Adrenal gland (tissue), 12 donors: ENCODE results near the gene LZIC. TPM values are rescaled to one million over a fixed set of nuclear protein-coding genes. Genes with fewer than 3 reads are reported as not detected.

Experiments
- DNase-seq, 7 donors: peaks; one replicate each; pipeline ENCODE4 v3.0.0-alpha.2; 2019 to 2020
- H3K27ac ChIP-seq, 5 donors: fragments of 200-600 bp; sonication (generic) in 4 of 5; 1 replicate in 3 of 5; 2 replicates in 2 of 5; pipeline versions ENCODE4 v1.5.1 to v1.8.0; 2016 to 2020; ENCODE audit warnings: mild to moderate bottlenecking in 1 of 5
- H3K27me3 ChIP-seq: fragments of 200-600 bp; 2 replicates; pipeline ENCODE4 v1.8.0; 2021
- H3K36me3 ChIP-seq, 2 donors: fragments of 200-600 bp; replicated peaks in 1 of 2; 1 replicate in 1 of 2; 2 replicates in 1 of 2; pipeline versions ENCODE4 v1.5.1 to v1.8.0; 2018 to 2022
- H3K4me1 ChIP-seq, 2 donors: fragments of 200-600 bp; replicated peaks in 1 of 2; 1 replicate in 1 of 2; 2 replicates in 1 of 2; pipeline versions ENCODE4 v1.5.1 to v1.8.0; 2018 to 2021
- H3K4me3 ChIP-seq, 4 donors: fragments of 200-600 bp; sonication (generic) in 3 of 4; one replicate each; pipeline ENCODE4 v1.5.1; 2016 to 2018
- H3K9me3 ChIP-seq, 3 donors: fragments of 200-600 bp; sonication (generic) in 1 of 3; replicated peaks in 1 of 3; 1 replicate in 2 of 3; 2 replicates in 1 of 3; pipeline versions ENCODE4 v1.5.1 to v1.8.0; 2016 to 2021
- CTCF ChIP-seq, 6 experiments: fragments of 450-650 bp in 4 of 6; fragments of 200-600 bp in 2 of 6; sonication (generic) in 1 of 6; IDR thresholded peaks; 1 replicate in 5 of 6; 2 replicates in 1 of 6; pipeline versions ENCODE4 v1.5.1 to v1.8.0; 2016 to 2021; ENCODE audit warnings: antibody characterized with exemption in 6 of 6, mild to moderate bottlenecking in 2 of 6, moderate library complexity in 1 of 6
- POLR2A ChIP-seq, 2 donors: fragments of 450-650 bp; IDR thresholded peaks; one replicate each; pipeline ENCODE4 v1.6.1; 2017; ENCODE audit warnings: antibody characterized with exemption in 2 of 2, mild to moderate bottlenecking in 2 of 2, moderate library complexity in 1 of 2
- WGBS, 4 donors: extraction: QIAGEN DNeasy Blood & Tissue Kit in 2 of 4; methylation state at CpG; one replicate each; pipeline versions ENCODE4 v1.1.5 to v1.1.7; 2013 to 2017; 5-methylcytosine and 5-hydroxymethylcytosine counted together
- intact Hi-C, 2 donors: fragments of 100-400 bp; cut with DNase I; formaldehyde crosslinking; loops; one replicate each; pipeline versions ENCODE4 v1.14.1 to v1.15.0; 2022 to 2023
- polyA plus RNA-seq, 3 donors: library from polyadenylated mRNA; stranded (reverse); fragments of 200-250 nt in 2 of 3; fragments of 350-450 nt in 1 of 3; fragmentation: Illumina TruSeq in 1 of 3; extraction: RNeasy Lipid Tissue Mini Kit (QIAGEN cat#74804) in 1 of 3; gene quantifications; one replicate each; pipeline ENCODE4 v1.2.3, GENCODE V29; 2013 to 2014
- total RNA-seq, 9 donors: library from RNA; depleted of rRNA in 4 of 9; stranded (reverse); fragments of >200 nt in 4 of 9; fragments of 120-200 nt in 1 of 9; fragmentation: NEBNext Ultra II Directional in 1 of 9; extraction: Animal tissue kit (Norgen Biotek cat#: 25700) in 1 of 9; gene quantifications; one replicate each; pipeline versions ENCODE4 v1.1.0 to v1.2.4, GENCODE V29; 2013 to 2023
- donor health status: healthy with polysubstance abuse.
- donor health status: Bipolar disorder and iron deficiency.
- donor health status: DM: yes; HTN: yes; CAD: no.
- donor health status: DM: no; HTN: no; CAD: no.
- donor health status: DM: no; HTN: no; CAD: no.
- donor health status: DM: yes; HTN: yes; CAD: no.

The LZIC gene
- total and polyA plus RNA-seq, 12 donors, result 6.5 to 42.9 (median 30.3) TPM

DNA sequence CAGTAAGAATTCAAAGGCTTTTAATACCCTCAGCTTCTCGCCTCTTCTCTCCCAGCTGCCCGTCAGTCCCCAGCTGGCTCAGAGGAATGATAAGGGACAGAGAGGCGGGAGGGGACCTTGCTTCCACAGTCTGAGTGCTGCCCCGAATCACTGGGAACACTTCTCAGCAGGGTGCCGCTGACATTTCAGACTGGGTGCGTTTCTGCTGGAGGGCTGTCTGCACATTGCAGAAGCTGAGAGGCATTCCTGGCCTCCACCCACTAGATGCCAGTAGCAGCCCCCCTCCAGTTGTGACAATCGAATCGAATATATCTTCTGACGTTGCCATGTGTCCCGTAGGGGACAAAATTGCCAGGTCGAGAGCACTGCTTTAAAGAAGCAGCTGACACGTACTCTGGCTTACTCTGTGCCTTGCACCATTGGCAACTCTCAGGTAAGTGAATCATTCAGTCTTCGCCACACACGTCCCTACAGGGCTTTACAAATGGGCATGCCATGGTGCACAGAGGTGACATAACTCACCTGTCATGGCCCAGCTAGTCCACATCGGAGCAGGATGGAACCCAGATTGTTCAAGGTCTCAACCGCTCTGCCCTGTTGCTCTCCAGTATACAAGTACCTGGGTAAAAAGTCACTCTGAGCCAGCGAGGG lies 57.0 kb downstream of the LZIC start:
- no peak overlapping the region for H3K4me3 ChIP-seq
- no peaks in the 10 kb centered on the region for H3K27me3 ChIP-seq
- H3K36me3 ChIP-seq, result no peaks in the 10 kb centered on the region
- H3K9me3 ChIP-seq, result no peaks in the 10 kb centered on the region
- no peak for DNase-seq
- TF ChIP-seq POLR2A (IDR thresholded peaks at IDR 0.05), result no peak
- TF ChIP-seq CTCF (IDR thresholded peaks at IDR 0.05), result no peak
- H3K4me1 ChIP-seq, result peaks cover 0 to 10% of the 10 kb centered on the region in 2 donors
- WGBS, 4 donors, result 87 to 92% (median 90%) methylated on average over 15 to 17 of the region's 17 CpGs
- H3K27ac ChIP-seq, result no peak overlapping the region
- intact Hi-C loops, result no loop called here

DNA sequence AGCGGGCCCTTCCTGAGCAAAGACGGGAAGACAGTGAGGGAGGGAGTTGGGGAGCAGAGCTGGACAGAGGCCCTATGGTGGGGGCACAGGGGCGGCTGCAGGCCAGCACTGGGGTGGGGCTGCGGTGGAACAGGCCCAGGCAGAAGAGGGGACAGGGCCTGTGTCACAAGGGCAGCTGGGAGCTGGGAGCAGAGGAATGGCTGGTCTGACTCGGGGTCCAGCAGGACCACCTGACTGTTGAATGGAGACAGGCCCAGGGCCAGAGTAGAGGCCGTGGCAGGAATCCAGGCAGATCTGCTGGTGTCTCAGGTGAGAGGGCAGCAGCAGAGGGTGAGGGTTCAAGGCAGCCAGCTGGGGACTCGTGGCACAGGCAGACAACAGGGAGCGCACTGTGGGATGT lies 58.4 kb downstream of the LZIC start:
- 84 to 90% (median 85%) methylated on average over 8 of the region's 8 CpGs for WGBS, 4 donors
- Histone ChIP-seq H3K4me3 (no peak overlapping the region), H3K27ac (no peak overlapping the region), H3K36me3 (no peaks in the 10 kb centered on the region), H3K9me3 (no peaks in the 10 kb centered on the region), H3K27me3 (no peaks in the 10 kb centered on the region), H3K4me1 (peaks cover 0 to under 1% of the 10 kb centered on the region in 2 donors)
- no peak for DNase-seq
- TF ChIP-seq POLR2A (IDR thresholded peaks at IDR 0.05), result no peak
- TF ChIP-seq CTCF (IDR thresholded peaks at IDR 0.05), result no peak
- intact Hi-C loops, result no loop called here

- intact Hi-C loops, result no loop called here
- TF ChIP-seq POLR2A (IDR thresholded peaks at IDR 0.05) (no peak), CTCF (IDR thresholded peaks at IDR 0.05) (no peak)
- no peak overlapping the region for H3K27ac ChIP-seq
- H3K4me1 ChIP-seq, result no peaks in the 10 kb centered on the region
- H3K9me3 ChIP-seq, result no peaks in the 10 kb centered on the region
- no peaks in the 10 kb centered on the region for H3K27me3 ChIP-seq
- H3K4me3 ChIP-seq, result no peak overlapping the region
- no peaks in the 10 kb centered on the region for H3K36me3 ChIP-seq
- 83 to 92% (median 86%) methylated on average over 8 to 11 of the region's 11 CpGs for WGBS, 4 donors
- DNase-seq, result no peak
Measured at GRCh38 chr1:9883585-9884449, 59.4 kb downstream of the LZIC start.

DNA sequence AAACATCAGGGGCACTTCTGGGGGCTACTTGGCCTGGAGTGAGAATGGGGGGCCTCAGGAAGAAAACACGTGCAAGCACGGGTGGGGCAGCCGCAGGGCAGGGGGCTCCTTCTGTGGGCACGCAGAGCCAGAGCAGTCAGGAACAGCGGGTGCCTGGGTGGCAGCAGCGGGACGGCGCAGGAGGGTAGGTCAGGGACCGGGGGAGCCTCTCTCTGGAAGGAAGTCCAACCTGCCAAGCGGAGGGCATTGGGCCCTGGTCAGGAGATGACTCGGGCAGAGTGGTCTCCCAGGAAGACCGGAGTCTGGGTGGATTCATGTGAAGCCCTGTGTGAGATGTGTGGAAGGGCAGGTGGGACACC lies 60.3 kb downstream of the LZIC start:
- Histone ChIP-seq H3K27me3 (no peaks in the 10 kb centered on the region), H3K36me3 (no peaks in the 10 kb centered on the region), H3K4me1 (no peaks in the 10 kb centered on the region), H3K27ac (no peak overlapping the region), H3K4me3 (no peak overlapping the region), H3K9me3 (no peaks in the 10 kb centered on the region)
- intact Hi-C loops, result no loop called here
- no peak for TF ChIP-seq POLR2A (IDR thresholded peaks at IDR 0.05)
- no peak for TF ChIP-seq CTCF (IDR thresholded peaks at IDR 0.05)
- DNase-seq, result no peak
- 91 to 95% (median 93%) methylated on average over 12 of the region's 12 CpGs for WGBS, 4 donors
